Parathyroid adenoma (tissue), 2 donors: ENCODE results near the gene SCP2D1.
"Not testable (repeated sequence)": the region's sequence is repeated elsewhere in the genome, so short reads cannot be mapped to it uniquely, and the experiment has no call there.

Experiments used
- H2AFZ ChIP-seq: fragments of 300-600 bp; sonication (generic); one replicate; pipeline ENCODE4 v1.7.0; 2017; ENCODE audit warnings: antibody characterized with exemption, mild to moderate bottlenecking
- H3K27ac ChIP-seq: fragments of 300-600 bp; sonication (generic); one replicate; pipeline ENCODE4 v1.7.0; 2017
- H3K27me3 ChIP-seq: fragments of 300-600 bp; sonication (generic); one replicate; pipeline ENCODE4 v1.7.0; 2017; ENCODE audit warnings: low read length; ENCODE audit not compliant: control insufficient read depth, insufficient read depth
- H3K36me3 ChIP-seq: fragments of 300-600 bp; sonication (generic); one replicate; pipeline ENCODE4 v1.7.0; 2017; ENCODE audit warnings: low read length; ENCODE audit not compliant: control insufficient read depth, insufficient read depth
- H3K4me1 ChIP-seq: fragments of 300-600 bp; sonication (generic); one replicate; pipeline ENCODE4 v1.7.0; 2017; ENCODE audit warnings: control low read depth
- H3K4me2 ChIP-seq: fragments of 300-600 bp; sonication (generic); one replicate; pipeline ENCODE4 v1.7.0; 2017; ENCODE audit warnings: low read length
- H3K4me3 ChIP-seq: fragments of 300-600 bp; sonication (generic); one replicate; pipeline ENCODE4 v1.7.0; 2017; ENCODE audit warnings: low read depth, low read length
- H3K79me2 ChIP-seq: fragments of 300-600 bp; sonication (generic); one replicate; pipeline ENCODE4 v1.7.0; 2017; ENCODE audit warnings: control low read depth
- H3K9ac ChIP-seq: fragments of 300-600 bp; sonication (generic); one replicate; pipeline ENCODE4 v1.7.0; 2017; ENCODE audit warnings: mild to moderate bottlenecking
- H3K9me3 ChIP-seq: fragments of 300-600 bp; sonication (generic); one replicate; pipeline ENCODE4 v1.7.0; 2017; ENCODE audit warnings: low read length; ENCODE audit not compliant: control insufficient read depth
- CTCF ChIP-seq: fragments of 300-600 bp; sonication (generic); IDR thresholded peaks from one replicate; pipeline ENCODE4 v1.7.0; 2017; ENCODE audit warnings: antibody characterized with exemption, mild to moderate bottlenecking
- donor health status: primary hyperparathyroidism.

Gene SCP2D1

DNA sequence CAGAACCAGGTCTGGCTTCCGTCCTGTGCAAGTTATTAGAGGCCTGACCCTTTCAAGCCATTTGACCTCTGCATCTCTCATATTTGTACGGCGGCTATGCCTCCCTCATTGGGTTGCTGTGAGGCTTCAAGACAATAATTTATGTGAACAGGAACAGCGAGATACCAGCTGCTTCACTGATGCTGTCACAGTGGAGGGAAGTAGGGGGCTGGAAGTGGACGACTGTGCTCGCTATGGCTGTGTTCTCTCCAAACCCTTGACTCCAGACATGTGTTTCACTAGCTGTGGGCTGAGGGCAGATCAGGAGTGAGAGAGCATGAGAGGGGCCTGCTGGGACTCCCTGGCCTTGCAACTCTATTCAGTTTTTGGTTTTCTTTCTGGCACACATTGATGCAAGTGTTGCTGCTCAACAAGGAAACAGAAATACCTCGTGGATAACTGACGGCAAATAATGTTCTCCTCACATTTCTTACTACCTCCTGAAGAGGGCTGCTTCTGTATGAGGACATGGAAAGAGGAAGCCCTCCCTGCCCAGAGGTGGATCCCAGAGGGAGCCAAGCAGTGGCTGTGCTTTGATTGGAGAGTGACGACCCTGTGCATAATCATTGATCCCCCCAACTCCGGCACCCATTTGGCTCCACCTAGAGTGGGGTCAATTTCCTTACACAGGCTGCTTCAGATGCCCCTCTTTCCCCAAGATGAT, 34.7 kb upstream of the SCP2D1 start:
- Histone ChIP-seq H3K9ac (no peak overlapping the region), H3K27me3 (no peaks in the 10 kb centered on the region), H3K4me1 (no peaks in the 10 kb centered on the region), H2AFZ (no peak overlapping the region), H3K4me2 (no peak overlapping the region), H3K9me3 (no peaks in the 10 kb centered on the region), H3K27ac (no peak overlapping the region), H3K79me2 (no peaks in the 10 kb centered on the region), H3K36me3 (no peaks in the 10 kb centered on the region), H3K4me3 (no peak overlapping the region)
- TF ChIP-seq CTCF, result no peak

DNA sequence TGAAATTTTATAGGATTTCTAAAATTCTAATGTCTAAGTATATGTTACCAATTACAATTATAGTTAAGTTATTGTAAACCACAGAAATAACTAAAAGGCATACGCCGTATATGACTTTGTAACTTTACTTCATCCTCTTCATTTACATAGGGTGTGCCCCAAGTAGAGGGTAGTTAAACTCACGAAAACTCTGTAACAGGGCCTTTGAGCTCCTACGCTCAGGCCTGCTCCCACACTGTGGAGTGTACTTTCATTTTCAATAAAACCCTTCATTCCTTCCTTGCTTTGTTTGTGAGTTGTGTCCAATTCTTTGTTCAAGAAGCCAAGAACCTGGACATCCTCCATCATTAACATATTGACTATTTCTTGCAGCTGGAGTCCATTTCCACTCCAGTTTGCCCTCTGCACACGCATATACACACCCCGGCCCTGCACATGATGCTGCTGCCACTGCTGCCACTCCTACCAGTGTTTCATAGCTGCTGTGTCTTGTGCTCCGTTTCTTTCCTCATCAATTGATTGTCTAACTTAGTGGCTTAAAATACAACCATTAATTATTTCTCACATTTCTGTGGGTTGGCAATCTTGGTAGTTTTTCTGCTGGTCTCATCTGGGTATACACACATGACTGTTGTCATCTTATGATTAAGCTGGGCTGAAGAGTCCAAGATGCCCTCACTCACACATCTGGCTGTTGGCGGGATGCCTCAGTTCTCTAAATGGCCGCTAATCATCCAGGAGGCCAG, 33.0 kb upstream of the SCP2D1 start:
- no peak overlapping the region for H3K4me2 ChIP-seq
- no peaks in the 10 kb centered on the region for H3K36me3 ChIP-seq
- no peak overlapping the region for H3K4me3 ChIP-seq
- H3K4me1 ChIP-seq, result no peaks in the 10 kb centered on the region
- H3K9ac ChIP-seq, result no peak overlapping the region
- no peak overlapping the region for H2AFZ ChIP-seq
- no peaks in the 10 kb centered on the region for H3K9me3 ChIP-seq
- H3K27ac ChIP-seq, result no peak overlapping the region
- no peaks in the 10 kb centered on the region for H3K27me3 ChIP-seq
- no peak for TF ChIP-seq CTCF
- no peaks in the 10 kb centered on the region for H3K79me2 ChIP-seq

DNA sequence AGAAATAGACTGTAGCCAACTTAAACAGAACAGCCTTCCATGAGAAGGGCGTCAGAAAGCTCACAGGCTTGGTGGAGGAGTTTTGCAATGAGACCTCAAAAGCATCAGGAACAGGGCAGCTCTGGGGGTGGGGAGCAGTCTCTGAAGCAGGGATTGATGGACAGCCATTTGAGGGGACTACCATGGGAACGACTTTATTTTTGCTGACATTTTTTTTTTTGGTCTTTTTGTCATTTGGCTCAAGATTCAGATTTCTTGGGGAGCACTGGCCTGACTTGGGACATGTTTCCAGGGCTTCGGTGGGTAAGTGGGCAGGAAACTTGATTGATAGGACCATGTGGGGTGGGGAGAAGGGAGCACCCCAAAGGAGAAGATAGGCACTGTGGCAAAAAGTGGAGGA, 32.1 kb upstream of the SCP2D1 start:
- no peak overlapping the region for H3K9ac ChIP-seq
- no peaks in the 10 kb centered on the region for H3K9me3 ChIP-seq
- H3K27ac ChIP-seq, result no peak overlapping the region
- H3K4me1 ChIP-seq, result no peaks in the 10 kb centered on the region
- H2AFZ ChIP-seq, result no peak overlapping the region
- H3K36me3 ChIP-seq, result no peaks in the 10 kb centered on the region
- no peak for TF ChIP-seq CTCF
- no peak overlapping the region for H3K4me2 ChIP-seq
- no peak overlapping the region for H3K4me3 ChIP-seq
- H3K79me2 ChIP-seq, result no peaks in the 10 kb centered on the region
- H3K27me3 ChIP-seq, result no peaks in the 10 kb centered on the region

GRCh38 chr20:18783385-18783959, 30.1 kb upstream of the SCP2D1 start:
- Histone ChIP-seq H3K27me3 (no peaks in the 10 kb centered on the region), H2AFZ (no peak overlapping the region), H3K9ac (no peak overlapping the region), H3K36me3 (no peaks in the 10 kb centered on the region), H3K9me3 (no peaks in the 10 kb centered on the region), H3K4me3 (no peak overlapping the region), H3K79me2 (no peaks in the 10 kb centered on the region), H3K27ac (no peak overlapping the region), H3K4me2 (no peak overlapping the region), H3K4me1 (no peaks in the 10 kb centered on the region)
- no peak for TF ChIP-seq CTCF

GRCh38 chr20:18787046-18787445, 26.5 kb upstream of the SCP2D1 start:
- H3K27ac ChIP-seq, H2AFZ ChIP-seq, H3K4me2 ChIP-seq, H3K4me3 ChIP-seq, H3K9ac ChIP-seq, H3K9me3 ChIP-seq, H3K4me1 ChIP-seq, H3K27me3 ChIP-seq, H3K79me2 ChIP-seq, H3K36me3 ChIP-seq: not testable (repeated sequence)
